Stimulated activated CD8-positive, alpha-beta memory T cell treated with anti-CD3 and anti-CD28 coated beads, Interleukin-4, amount 100 ng/mL, for 1 hour (primary cell): ENCODE data around the gene AHSP.
A peak's percentile ranks its signal among the peaks of the same experiment; 100 is the strongest.
"Not testable (repeated sequence)": the region's sequence is repeated elsewhere in the genome, so short reads cannot be mapped to it uniquely, and the experiment has no call there.

Source experiments
- DNase-seq, 2 donors: peaks; one replicate each; pipeline ENCODE4 v3.0.0-alpha.2; 2020; ENCODE audit warnings: low read depth in 2 of 2, low spot score in 1 of 2

Gene AHSP, protein sequence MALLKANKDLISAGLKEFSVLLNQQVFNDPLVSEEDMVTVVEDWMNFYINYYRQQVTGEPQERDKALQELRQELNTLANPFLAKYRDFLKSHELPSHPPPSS

DNA sequence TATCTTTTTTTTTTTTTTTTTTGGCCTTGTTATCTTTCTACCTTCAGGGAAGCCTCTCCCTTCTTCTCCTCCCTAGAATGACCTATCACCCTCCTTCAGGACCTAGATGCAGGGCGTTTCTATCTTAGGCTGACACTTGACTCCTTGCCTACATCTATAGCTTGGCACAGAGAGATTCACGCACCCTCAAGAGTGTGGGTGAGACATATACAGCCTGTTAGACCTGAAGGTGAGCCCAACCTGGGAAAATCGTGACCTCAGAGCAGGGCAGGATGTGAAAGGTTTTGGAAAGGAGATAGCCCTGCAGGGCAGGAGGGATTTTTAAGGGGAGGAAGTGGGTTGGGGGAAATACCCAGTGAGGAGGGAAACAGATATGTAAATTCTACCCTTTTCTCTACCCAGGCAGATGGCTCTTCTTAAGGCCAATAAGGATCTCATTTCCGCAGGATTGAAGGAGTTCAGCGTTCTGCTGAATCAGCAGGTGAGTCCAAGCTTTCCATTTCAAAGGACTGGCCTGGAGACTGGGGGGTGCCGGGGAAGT is at the start of gene AHSP:
Gene AHSP, plus strand, starts transcription at position 167 of the 541 bp plus-strand sequence. Its CDS starts 240 bp downstream, at position 407.
- no peak for DNase-seq

DNA sequence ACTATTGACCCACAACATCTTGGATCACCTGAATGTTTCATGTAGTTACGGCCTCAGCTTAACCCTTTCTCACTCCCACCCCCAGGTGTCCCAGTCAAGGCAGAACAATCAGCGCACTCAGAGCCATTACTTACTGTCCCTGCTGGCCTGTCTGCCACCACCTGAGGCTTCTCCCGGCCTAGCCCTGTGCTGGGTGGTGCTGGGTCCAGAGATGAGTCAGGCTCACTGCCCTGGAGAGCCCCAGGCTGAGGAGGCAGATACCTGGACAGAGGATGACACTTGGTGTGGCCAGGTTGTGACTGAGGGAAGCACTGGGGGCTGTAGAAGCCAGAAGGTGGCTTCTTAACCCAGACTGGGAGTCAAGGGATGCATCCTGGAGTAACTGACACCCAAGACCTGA is 48.7 kb upstream of the AHSP start:
- no peak for DNase-seq

DNA sequence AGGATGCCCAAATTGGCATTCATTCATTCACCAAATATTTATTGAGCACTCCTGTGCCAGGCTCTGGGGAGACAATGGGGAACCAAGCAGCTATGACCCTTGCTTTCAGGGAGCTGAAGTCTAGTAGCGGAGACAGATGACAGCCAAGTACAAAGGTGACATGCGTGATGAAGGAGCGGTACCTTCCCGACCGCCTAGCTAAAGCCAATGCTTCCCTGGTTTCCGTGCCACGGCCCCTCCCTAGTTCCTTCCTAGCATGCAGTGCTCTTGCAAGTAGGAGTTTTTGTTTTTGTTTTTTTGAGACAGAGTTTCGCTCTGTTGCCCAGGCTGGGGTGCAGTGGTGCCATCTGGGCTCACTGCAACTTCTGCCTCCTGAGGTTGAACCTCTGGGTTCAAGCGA is 47.9 kb upstream of the AHSP start:
- DNase-seq, result no peak

DNA sequence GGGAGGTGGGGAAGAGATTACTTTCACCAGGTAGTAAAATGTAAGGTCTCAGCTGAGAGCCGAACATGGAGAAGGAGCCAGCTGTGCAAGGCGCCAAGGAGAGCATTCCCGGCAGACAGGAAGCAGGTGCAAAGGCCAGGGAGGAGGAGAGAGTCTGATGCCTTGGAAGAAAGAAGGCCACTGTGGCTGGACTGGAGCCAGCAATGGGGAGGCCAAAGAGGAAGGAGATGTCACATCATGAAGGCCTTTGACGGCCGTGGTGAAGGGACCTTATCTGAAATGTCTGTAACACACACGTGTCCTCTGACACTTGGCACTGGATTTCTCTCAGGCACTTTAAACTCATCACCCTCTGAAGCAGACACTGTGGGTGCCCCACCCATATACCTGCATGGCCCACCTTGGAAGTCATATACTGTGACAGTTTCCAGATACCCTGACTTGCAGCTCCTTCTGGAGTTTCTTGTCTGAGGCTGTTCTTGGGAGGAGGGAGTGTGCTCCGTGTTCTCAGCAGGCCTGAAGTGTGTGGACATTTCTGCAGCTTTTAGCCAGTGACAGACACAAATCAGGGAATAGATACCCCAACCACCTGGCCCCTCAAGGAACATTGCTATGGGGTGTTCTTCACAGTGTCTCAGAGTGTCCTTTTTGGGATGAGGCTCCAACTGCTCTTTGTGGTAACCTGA is 46.7 kb upstream of the AHSP start:
- DNase-seq, result no peak

DNA sequence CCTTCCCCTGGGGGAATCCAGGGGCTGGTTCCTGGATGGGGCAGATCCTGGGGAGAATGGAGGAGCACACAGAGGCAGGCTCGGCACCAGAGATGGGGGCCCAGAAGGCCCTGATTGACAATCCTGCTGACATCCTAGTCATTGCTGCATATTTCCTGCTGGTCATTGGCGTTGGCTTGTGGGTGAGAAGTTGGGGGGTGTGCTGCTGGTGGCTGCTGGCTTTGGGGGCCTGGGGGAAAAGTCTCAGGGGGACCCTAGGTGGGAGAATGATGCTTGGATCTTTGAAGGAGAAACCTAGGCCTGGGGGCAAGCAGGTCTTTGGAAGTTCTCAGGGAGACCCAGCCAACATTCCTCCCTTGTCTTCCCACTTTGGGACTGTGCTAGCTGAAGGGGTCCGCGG is 44.6 kb upstream of the AHSP start, which contains the start of gene SLC5A2:
Gene SLC5A2, plus strand, starts transcription at position 43 of the 400 bp plus-strand sequence. Its CDS starts 14 bp downstream, at position 57.
- no peak for DNase-seq

DNA sequence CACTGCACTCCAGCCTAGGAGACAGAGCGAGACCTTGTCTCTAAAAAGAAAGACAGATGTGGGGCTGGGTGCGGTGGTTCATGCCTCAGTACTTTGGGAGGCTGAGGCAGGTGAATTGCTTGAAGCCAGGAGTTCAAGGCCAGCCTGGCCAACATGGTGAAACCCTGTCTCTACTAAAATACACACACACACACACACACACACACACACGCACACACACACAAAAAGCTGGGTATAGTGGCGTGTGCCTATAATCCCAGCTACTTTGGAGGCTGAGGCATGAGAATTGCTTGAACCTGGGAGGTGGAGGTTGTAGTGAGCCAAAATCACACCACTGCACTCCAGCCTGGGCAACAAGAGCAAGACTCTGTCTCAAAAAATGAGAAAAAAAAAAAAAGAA is 43.7 kb upstream of the AHSP start:
- not testable (repeated sequence) for DNase-seq

DNA sequence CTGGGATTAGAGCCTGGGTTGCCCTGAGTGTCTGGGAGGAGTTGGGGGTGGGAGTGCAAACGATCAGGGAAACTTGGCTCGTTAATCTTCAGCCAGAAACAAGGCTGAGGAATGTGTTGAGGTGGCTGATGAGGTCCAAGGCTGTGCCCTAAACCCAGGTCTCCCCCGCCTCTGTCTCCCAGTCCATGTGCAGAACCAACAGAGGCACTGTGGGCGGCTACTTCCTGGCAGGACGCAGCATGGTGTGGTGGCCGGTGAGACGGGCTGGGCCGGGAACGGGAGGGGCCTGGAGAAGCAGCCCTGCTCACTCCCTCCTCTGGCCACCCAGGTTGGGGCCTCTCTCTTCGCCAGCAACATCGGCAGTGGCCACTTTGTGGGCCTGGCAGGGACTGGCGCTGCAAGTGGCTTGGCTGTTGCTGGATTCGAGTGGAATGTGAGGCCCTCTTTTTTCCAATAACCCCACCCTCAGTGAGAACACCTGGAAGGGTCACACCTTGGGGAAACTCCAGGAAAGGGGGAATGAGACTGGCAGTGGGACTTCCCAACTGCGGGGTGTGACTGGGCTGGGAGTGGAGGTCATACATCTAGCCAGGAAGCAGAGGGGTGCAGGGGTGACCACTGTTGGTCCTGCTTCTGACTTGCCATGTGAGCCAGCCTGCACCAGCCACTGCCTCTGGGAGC is 43.1 kb upstream of the AHSP start:
- no peak for DNase-seq

DNA sequence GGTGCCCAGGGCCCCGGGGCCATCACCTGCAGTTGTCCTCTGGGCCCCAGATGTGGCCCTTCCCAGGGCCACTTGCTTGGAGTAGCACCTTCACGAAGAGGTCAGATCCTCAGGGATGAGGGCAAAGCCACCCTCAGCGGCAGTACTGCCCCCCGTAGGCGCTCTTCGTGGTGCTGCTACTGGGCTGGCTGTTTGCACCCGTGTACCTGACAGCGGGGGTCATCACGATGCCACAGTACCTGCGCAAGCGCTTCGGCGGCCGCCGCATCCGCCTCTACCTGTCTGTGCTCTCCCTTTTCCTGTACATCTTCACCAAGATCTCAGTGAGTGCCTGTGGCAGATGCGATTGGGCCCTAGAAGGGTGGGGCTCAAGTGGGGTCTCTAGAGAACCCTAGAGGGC is 42.1 kb upstream of the AHSP start:
- DNase-seq, result no peak

DNA sequence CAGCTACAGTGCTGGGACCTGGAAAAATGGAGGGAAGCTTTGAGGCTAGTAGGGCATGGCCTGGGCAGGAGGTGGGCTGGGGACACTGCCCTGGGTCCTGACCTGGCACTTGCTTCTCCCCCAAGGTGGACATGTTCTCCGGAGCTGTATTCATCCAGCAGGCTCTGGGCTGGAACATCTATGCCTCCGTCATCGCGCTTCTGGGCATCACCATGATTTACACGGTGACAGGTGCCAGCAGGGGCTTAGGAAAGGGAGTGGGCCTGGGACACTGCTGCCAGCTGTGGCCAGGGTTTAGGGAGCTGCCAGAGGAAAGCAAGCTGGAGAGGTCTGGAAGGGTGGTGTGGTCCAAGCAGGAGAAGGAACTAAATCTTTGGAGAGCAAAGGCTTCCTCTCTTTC is 41.7 kb upstream of the AHSP start:
- DNase-seq, result no peak

DNA sequence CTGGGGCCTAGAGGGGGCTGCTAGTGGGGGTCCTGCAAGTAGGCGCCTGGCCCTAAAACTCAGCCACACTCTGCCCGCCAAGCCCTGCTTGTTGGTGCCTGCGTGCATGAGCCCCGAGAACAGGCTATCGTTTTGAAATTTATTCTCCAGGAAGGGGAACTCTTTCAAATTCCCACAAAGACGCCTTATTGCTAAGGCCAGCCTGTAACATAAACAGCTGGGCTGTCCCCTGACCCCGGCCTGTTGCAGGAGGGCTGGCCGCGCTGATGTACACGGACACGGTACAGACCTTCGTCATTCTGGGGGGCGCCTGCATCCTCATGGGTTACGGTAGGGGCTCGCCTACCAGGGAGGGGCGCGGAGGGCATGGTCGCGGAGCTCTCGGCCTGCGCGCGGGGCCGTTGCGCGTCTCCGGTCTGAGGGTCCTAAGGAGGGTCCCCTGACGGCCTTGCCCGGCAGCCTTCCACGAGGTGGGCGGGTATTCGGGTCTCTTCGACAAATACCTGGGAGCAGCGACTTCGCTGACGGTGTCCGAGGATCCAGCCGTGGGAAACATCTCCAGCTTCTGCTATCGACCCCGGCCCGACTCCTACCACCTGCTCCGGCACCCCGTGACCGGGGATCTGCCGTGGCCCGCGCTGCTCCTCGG is 40.5 kb upstream of the AHSP start:
- DNase-seq, result no peak

DNA sequence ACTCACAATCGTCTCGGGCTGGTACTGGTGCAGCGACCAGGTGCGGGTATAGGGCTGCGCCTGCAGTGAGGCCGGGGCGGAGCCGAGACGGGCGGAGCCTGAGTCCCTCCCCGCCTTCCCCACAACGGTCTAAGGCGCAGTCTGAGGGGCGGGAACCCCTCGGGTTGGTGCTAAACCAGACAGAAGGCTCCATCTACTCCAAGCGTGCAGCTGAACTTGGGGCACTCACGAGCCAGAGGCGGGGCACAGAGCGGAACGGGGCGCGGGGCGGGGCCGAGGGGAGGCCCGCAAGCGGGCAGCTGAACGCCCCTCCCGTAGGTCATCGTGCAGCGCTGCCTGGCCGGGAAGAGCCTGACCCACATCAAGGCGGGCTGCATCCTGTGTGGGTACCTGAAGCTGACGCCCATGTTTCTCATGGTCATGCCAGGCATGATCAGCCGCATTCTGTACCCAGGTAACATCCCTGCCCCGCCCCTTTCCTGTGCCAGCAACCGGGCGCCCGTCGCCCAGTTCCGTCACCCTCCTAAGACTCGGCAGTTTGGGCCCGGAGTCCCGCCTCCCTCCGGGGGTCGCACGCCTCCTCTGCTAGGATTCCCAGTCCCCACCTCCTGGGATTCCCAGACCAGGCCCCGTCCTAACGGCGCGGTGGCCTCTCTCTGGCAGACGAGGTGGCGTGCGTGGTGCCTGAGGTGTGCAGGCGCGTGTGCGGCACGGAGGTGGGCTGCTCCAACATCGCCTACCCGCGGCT is 39.8 kb upstream of the AHSP start:
- DNase-seq, result peak; percentile 32 to 52

DNA sequence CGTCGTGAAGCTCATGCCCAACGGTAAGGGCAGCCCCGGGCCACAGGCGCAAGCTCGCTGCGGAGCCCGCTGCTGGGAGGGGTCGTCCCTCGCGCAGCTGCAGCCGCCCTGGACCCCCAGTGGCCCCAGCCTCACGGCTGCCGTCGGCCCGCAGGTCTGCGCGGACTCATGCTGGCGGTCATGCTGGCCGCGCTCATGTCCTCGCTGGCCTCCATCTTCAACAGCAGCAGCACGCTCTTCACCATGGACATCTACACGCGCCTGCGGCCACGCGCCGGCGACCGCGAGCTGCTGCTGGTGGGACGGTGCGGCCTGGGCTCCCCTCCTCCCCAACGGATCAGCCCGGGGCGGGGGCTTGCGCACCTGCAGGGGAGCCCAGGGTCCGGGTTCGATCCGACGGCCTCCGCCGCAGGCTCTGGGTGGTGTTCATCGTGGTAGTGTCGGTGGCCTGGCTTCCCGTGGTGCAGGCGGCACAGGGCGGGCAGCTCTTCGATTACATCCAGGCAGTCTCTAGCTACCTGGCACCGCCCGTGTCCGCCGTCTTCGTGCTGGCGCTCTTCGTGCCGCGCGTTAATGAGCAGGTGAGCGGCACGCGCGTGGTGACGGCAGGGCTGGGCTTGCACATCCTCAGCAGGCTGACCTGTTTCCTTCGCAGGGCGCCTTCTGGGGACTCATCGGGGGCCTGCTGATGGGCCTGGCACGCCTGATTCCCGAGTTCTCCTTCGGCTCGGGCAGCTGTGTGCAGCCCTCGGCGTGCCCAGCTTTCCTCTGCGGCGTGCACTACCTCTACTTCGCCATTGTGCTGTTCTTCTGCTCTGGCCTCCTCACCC is 39.0 kb upstream of the AHSP start:
- no peak for DNase-seq

DNA sequence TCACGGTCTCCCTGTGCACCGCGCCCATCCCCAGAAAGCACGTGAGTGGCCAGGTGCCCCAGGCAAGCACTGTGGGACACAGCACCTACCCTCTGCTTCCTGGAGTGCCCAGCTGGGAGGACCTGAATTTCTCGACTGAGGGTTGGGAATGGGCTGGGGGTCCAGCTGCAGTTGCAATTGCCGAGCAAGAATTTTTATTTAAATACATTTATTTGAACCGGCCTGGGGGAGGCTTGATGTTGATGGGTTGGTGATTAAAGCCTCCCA is 38.5 kb upstream of the AHSP start:
- no peak for DNase-seq

DNA sequence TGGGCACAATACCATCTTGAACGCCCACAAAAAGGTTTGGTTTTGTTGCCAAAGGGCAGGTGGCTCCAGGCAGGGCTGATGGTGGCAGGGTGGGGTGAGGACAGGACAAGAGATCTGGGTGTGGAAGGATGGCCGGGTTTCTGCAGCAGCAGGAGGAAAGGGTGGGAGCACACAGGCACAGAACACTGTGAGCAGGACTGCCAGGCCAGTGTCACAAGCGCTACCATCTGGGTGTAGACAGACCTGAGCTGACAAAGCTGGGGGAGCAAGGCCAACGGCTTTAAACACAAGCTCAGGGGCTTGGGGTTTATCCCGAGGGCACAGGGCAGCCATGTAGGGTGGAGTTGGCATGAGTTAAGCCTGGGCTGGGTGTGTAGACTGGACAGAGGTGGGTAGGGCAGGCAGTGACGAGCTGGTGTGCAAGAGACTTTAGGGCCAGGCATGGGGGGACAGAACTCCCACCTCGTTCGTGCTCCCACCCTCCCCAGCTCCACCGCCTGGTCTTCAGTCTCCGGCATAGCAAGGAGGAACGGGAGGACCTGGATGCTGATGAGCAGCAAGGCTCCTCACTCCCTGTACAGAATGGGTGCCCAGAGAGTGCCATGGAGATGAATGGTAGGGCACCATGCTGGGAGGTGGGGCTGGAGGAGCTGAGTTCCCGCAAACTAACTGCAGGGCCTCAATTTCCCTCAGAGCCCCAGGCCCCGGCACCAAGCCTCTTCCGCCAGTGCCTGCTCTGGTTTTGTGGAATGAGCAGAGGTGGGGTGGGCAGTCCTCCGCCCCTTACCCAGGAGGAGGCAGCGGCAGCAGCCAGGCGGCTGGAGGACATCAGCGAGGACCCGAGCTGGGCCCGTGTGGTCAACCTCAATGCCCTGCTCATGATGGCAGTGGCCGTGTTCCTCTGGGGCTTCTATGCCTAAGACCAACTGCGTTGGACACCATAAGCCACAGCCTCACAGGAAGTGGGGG is 37.8 kb upstream of the AHSP start:
- DNase-seq, result no peak

DNA sequence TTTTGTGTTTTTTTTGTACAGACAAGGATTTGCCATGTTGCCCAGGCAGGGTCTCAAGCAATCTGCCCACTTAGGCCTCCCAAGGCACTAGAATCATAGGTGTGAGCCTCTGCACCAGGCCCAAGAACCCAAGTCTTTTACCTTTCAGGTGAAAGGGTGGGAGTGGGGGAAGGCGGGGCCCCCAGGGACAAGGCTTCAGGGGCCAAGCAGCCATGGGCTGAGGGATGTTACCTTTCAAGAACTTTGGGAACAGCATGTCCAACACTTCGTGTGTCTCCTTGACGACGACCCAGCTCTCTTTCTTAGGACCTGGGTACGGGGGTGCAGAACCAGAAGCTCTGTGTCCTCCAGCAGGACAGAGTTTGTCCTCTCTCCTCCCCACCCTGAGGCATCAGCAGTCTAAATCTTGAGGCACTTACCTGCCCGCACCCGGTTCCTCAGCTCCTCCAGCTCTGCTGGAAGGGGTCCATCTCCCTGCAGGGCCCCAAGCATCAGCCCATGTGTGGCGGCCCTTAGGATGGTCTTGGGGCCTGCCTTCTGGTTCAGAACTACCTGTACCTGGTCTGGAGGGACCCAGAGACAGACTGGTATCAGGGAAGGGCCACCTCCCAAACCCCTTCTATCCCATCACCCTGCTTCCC is 35.8 kb upstream of the AHSP start:
- DNase-seq, result no peak

DNA sequence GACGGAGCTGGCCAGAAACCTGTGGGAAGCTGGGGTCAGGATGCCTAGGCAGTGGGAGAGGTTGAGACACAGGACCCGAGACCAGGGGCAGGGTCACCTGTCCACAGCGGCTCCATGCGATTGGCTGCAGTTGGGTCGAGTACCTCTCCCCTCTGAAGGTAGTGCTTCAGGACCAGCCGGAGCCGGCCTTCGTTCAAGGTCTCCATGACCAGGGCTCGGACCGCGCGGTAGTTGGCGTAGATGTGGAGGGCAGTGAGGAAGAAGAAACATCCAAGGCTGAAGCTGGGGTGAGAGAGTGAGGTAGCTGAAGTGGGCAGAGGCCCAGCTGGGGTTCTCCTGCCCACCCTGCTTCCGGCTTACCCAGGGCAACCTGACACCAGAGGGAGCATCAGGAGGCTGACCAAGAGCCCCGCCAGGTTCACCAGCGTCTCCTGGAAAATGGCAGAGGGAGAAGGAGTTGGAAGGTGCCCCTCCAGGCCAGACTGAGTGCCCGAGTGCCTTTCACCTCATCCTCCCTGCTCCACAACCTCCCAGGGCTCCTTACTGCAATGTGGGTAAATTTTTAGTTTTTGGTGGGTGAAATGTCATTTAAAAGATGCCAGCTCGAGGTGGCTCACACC is 34.1 kb upstream of the AHSP start:
- no peak for DNase-seq

DNA sequence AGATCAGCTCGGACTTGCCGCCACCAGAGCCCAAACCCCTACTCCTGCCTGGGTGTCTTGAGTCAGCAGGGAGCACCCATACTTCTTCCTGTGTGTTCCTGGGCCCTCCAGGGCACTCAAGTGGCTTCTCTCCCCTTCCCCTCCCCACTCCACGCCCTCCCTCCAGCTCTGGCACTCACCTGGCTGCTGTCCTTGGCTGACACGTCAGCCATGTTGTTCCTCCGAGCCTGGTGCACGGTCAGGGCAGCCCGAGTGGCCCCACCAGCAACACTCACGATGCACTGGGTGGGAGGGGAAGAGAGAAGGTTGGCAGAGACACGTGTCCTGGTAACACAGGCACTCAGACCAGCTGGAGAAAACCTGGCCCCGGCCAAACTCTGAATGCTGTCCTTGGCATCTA is 31.0 kb upstream of the AHSP start:
- DNase-seq, result no peak

DNA sequence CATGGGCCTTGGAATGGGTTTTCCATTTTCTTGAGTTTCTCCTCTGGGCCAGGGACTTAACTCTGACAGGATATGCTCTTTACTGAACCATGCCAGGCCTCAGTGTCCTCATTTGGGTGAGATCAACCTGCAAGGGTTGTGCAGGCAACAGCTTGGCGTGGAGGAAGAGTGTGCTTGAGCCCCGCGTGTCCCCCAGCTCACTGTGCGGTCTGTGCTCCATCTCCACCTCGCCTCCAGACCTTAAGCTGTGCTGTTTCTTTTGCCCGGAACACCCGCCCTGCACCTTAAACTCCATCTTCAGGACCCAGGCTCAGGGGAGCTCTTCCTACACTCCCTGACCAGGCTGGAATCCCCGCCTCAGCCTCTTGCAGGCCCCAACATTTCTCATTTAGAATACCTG is 29.2 kb upstream of the AHSP start:
- DNase-seq, result no peak
